ENCODE data around the gene SIAH3. TPM values are rescaled to one million over a fixed set of nuclear protein-coding genes. Genes with fewer than 3 reads are reported as not detected.

The SIAH3 gene
- total RNA-seq, 2 donors from 2014 or later: 0.06 TPM; not detected in 1

- H3K27ac ChIP-seq: no peak overlapping the region
- no peaks in the 10 kb centered on the region for H3K4me1 ChIP-seq (replicated peaks)
- no peak for TF ChIP-seq CTCF (IDR thresholded peaks at IDR 0.05)
- TF ChIP-seq POLR2AphosphoS5 (IDR thresholded peaks at IDR 0.05): no peak
- TF ChIP-seq POLR2A (IDR thresholded peaks at IDR 0.05): no peak
- H3K27me3 ChIP-seq (replicated peaks; ENCODE audit: insufficient read depth): no peaks in the 10 kb centered on the region
- H3K36me3 ChIP-seq: no peaks in the 10 kb centered on the region
- no peak for DNase-seq (ENCODE audit: low spot score)
- no peak overlapping the region for H3K4me3 ChIP-seq
- WGBS: 85% methylated on average over 7 of the region's 7 CpGs
- intact Hi-C loops (cut with DNase I): no loop called here
- no peaks in the 10 kb centered on the region for H3K9me3 ChIP-seq
These were observed 41.7 kb downstream of the SIAH3 start for GRCh38 chr13:45809801-45810394.

- no peak overlapping the region for H3K4me3 ChIP-seq
- TF ChIP-seq POLR2AphosphoS5 (IDR thresholded peaks at IDR 0.05) (no peak), POLR2A (IDR thresholded peaks at IDR 0.05) (no peak), CTCF (IDR thresholded peaks at IDR 0.05) (no peak)
- 90% methylated on average over 6 of the region's 6 CpGs for WGBS
- no peaks in the 10 kb centered on the region for H3K4me1 ChIP-seq (replicated peaks)
- no peaks in the 10 kb centered on the region for H3K36me3 ChIP-seq
- intact Hi-C loops (cut with DNase I): no loop called here
- H3K9me3 ChIP-seq: no peaks in the 10 kb centered on the region
- H3K27ac ChIP-seq: no peak overlapping the region
- no peaks in the 10 kb centered on the region for H3K27me3 ChIP-seq (replicated peaks; ENCODE audit: insufficient read depth)
- no peak for DNase-seq (ENCODE audit: low spot score)
These were observed 42.6 kb downstream of the SIAH3 start for GRCh38 chr13:45808925-45809324.

GRCh38 chr13:45807520-45808099 lies 43.9 kb downstream of the SIAH3 start:
- no peaks in the 10 kb centered on the region for H3K9me3 ChIP-seq
- peak; percentile 28 for DNase-seq (ENCODE audit: low spot score)
- no peaks in the 10 kb centered on the region for H3K4me1 ChIP-seq (replicated peaks)
- H3K27ac ChIP-seq: no peak overlapping the region
- 51% methylated on average over 3 of the region's 3 CpGs for WGBS
- peak in 3 of 4 experiments; percentile 38 to 55 (median 52) for TF ChIP-seq CTCF (IDR thresholded peaks at IDR 0.05)
- no peak for TF ChIP-seq POLR2AphosphoS5 (IDR thresholded peaks at IDR 0.05)
- H3K4me3 ChIP-seq: no peak overlapping the region
- no peaks in the 10 kb centered on the region for H3K27me3 ChIP-seq (replicated peaks; ENCODE audit: insufficient read depth)
- intact Hi-C loops (cut with DNase I): no loop called here
- H3K36me3 ChIP-seq: no peaks in the 10 kb centered on the region

- TF ChIP-seq POLR2AphosphoS5 (IDR thresholded peaks at IDR 0.05) (no peak), CTCF (IDR thresholded peaks at IDR 0.05) (no peak), POLR2A (IDR thresholded peaks at IDR 0.05) (no peak)
- DNase-seq (ENCODE audit: low spot score): no peak
- no peaks in the 10 kb centered on the region for H3K36me3 ChIP-seq
- H3K27ac ChIP-seq: no peak overlapping the region
- H3K4me1 ChIP-seq (replicated peaks): no peaks in the 10 kb centered on the region
- H3K27me3 ChIP-seq (replicated peaks; ENCODE audit: insufficient read depth): no peaks in the 10 kb centered on the region
- 87% methylated on average over 5 of the region's 5 CpGs for WGBS
- no peak overlapping the region for H3K4me3 ChIP-seq
- no peaks in the 10 kb centered on the region for H3K9me3 ChIP-seq
- intact Hi-C loops (cut with DNase I): no loop called here
These were observed 51.1 kb downstream of the SIAH3 start for GRCh38 chr13:45800485-45800884.

GRCh38 chr13:45799451-45799850 lies 52.1 kb downstream of the SIAH3 start:
- intact Hi-C loops (cut with DNase I): no loop called here
- TF ChIP-seq CTCF (IDR thresholded peaks at IDR 0.05) (no peak), POLR2A (IDR thresholded peaks at IDR 0.05) (no peak), POLR2AphosphoS5 (IDR thresholded peaks at IDR 0.05) (no peak)
- WGBS: 69% methylated on average over 3 of the region's 3 CpGs
- Histone ChIP-seq H3K27me3 (replicated peaks; ENCODE audit: insufficient read depth) (no peaks in the 10 kb centered on the region), H3K36me3 (no peaks in the 10 kb centered on the region), H3K4me3 (no peak overlapping the region), H3K9me3 (no peaks in the 10 kb centered on the region), H3K27ac (no peak overlapping the region), H3K4me1 (replicated peaks) (no peaks in the 10 kb centered on the region)
- DNase-seq (ENCODE audit: low spot score): no peak
